ENCODE data around the gene SCOC.

The SCOC gene

DNA sequence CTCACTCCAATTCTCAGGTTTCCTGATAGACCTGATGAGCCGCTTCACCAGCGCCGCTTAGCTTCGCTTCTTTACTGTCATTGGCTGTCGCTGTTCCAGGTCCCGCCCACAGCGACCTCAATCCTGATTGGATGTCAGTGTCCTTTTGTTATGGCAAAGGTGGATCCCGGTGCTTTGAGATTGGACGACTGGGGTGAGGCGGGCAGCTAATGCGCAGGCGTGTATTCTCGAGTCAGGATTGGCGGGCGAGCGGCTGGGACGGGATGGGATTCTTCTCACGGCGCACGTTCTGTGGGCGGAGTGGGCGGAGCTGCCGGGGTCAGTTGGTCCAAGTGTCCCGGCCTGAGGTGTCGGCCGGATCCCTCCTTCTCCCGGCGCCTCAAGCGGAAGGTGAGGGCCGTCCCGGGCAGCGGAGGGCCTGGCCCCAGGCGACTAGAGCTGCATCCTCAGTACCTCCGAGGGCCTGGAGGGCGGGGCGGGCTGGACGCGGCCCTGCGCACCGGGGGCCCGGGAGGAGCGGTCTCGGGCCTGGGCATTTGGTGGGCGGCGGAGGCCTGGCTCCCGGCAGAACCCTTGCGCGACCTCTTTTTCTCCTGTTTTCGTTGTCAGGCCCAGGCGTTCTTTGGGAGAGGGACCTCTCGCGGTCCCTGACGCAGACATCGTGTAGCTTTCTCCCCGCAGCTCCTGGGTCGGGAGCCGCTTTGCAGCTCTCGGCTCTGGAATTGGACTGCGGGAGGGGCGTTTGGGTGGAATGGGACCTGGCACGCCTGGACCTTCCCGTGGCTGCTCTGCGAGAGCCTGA lies at the start of gene SCOC:
SCOC (plus strand) TSS at position 319 of the 802 bp plus-strand sequence. CDS start 5,525 bp downstream, outside the sequence.
- DNase-seq, result peak; percentile 99

DNA sequence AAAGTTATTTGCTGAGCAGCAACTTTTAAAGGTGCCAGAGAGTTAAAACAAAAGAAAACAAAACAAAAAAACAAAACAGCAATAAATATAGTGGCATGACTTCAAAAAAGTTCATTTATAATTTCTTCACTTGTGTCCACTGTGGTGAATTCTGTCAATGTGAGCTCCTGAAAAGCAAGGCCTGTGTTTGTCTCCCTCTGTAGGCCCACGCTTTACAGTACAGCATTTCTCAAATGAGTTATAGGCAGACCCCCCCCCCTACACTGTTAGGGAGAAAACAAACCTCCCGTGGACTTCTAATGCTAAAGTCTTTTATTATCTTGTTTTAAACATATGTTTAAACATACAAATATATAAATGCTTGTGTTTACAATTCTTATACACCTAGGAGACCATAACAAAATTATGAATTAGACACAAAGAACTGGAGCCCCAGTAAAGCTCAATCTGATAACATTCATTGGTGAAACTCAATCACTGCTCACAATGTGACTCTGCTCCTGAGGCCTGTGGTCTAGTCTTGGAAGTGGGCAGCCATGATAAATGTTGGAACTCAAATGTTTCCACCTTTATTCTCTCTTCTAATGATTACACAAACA lies 47.0 kb upstream of the SCOC start:
- DNase-seq, result no peak

DNA sequence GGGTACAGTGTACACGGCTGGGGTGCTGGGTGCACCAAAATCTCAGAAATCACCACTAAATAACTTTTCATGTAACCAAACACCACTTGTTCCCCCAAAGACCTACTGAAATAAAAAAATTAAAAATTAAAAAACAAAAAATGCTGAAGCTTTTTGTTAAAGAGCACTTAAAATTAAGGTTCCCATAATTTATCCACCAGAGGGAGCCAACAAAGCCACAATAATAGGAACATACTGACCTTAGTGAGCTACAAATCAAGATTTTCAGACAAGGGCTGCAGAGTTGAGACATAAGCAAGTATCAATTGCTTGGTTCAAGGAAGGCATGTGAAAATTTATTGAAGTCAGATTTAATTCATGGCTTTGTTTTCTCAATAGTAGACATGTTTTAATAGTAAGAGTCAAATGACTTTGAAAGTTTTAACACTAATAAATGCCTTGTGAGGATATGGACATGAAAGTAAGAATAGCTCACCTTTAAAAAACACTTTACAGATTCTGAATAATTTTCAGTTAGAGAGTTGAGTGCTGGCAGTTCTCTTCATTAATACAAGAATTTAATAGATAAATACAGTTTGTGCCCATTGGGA lies 43.0 kb upstream of the SCOC start:
- no peak for DNase-seq

DNA sequence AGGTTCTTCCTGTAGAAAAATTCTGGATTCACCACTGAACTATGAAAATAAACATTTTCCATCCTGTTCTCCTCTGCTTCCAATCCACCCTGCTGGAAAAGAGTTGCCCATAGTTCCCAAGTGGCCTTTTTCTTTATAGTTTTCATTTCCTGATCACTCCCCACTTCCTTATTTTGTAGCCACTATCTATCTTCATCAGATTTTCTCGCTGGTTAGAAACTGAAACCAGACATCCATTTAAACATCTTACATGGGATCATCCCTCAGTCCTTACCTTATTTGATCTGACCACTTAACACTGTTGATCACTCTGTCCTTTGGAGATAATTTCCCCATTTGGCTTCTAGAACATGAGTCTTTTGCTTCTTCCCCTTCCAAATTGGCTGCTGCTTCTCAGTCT lies 42.2 kb upstream of the SCOC start:
- DNase-seq, result no peak

DNA sequence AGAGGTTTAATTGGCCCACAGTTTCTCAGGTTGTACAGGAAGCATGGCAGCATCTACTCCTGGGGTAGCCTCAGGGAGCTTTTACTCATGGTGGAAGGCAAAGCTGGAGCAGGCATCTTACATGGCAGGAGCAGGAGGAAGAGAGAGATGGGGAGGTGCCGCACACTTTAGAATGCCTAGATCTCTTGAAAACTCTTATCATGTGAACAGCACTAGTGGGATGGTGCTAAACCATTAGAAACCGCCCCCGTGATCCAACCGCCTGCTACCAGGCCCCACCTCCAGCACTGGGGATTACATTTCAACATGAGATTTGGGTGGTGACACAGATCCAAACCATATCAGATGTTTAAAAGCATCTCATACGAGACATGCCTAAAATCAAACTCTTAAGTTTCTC lies 41.6 kb upstream of the SCOC start:
- DNase-seq, result no peak

DNA sequence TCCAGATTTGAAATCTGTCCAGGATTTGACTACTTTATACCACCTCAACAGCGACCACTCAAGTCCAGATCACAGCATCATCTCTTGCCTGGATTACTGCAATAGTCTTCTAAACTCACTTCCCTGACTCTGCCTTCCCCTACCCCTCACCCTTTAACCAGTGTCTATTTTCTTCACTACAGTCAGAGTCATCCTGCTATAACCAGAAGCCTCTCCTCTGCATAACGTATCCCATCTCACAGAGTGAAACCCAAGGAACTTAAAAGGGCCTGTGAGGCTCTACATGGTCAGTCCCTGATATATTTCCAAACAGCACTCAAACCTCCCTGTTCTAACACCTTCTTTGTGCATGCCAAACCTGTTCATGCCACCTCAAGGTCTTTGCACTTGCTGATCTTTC lies 40.7 kb upstream of the SCOC start:
- DNase-seq, result no peak

DNA sequence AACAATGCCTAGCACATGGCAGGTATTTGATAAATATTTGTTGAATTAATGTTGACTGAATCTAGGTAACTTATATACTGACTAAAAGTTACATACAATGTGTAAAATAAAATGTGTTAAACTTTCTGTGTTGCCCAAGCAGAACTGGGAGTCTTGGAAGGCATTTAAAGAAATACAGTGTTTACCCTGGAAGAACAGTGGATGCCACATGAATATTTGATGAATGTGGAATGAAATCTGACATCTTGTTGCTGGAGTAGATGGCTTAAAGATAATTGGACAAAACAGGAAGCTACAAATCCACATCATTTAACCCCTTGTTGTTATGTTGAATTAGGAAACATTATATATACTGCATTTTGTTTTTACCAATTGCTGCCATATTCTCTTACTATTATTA lies 39.9 kb upstream of the SCOC start:
- DNase-seq, result no peak

DNA sequence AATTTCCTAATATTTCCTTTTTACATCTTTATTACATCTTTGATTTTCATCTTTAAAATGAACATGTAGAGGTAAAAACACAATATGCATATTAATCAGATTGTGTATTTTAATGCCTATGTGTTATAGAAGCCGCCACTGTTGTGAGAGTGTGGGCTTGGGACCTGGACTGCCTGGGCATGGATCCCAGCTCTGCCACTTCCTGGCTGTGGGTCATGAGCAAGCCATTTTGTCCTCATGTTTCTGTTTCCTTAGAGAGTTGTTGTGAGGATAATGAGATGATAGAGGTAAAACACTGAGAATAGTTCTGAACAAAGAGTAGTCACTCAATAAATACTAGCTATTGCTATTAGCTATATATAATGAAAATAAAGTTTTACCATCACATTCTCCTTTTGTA lies 38.4 kb upstream of the SCOC start:
- DNase-seq, result no peak

DNA sequence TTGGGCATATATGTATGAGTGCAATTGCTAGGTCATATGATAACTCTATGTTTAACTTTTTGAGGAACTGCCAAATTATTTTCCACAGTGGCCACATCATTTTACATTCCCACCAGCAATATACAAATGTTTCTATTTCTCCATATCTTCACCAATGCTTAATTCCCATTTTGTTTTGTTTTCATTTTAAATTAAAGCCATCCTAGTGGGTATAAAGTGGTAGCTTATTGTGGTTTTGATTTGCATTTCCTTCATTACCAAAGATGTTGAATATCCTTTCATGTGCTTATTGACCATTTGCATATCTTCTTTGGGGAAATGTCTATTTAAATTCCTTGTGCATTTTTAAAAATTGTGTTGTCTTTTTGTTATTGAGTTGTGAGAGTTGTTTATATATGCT lies 36.7 kb upstream of the SCOC start:
- no peak for DNase-seq

DNA sequence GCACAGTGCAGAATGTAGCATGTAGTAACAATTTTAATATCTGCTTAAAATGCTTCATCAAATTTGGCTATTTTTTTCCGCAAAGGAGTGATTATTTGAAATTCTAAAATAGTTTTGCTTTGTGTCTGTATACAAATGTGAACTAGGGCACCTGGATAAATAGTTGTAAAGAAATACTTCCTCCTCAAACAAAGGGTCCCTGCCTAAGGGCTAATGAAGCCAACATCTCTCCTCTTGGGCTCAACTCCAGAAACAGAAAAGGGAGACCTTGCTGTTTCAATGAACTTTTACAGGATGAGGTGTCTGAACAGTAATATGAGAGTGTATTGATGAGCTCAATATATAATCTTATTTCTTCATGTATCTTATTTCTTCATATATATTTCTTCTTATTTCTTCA lies 30.8 kb upstream of the SCOC start:
- DNase-seq, result no peak

DNA sequence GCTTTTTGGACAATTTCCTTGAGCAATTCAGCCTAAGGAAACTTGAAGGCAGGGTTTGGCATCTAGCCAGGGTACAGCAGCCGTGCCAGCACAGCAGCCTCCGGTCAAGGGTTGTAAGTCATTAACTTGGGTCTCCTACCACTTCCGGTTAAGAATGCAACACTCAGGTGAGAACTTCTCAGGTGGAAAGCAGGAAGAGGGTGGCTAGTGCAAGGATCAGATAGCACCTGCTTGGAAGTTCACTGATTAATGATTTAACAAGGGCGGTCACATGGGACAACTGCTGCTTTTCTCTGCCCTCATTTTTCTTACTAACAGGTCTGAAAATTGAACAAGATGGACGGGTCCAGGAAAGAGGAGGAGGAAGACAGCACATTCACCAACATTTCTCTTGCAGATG lies 30.1 kb upstream of the SCOC start:
- no peak for DNase-seq

DNA sequence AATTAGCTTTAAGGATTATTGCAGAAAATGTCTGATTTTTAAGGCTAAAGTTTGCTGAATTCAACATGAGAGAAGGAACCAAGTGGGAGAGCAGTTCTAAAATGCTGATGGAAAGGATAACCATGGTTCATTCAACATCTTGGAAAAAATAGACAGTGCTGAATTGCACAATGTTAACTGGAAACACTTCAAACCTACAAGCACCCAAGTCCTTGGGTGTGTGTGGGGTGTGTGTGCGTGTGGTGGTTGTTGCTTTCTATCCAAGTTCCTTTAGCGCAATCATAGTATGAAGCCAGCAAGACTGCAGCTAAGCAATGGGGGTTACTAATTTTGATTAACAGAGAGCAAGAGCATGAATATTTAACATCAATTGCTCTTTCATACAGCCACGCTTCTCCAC lies 29.3 kb upstream of the SCOC start:
- no peak for DNase-seq

DNA sequence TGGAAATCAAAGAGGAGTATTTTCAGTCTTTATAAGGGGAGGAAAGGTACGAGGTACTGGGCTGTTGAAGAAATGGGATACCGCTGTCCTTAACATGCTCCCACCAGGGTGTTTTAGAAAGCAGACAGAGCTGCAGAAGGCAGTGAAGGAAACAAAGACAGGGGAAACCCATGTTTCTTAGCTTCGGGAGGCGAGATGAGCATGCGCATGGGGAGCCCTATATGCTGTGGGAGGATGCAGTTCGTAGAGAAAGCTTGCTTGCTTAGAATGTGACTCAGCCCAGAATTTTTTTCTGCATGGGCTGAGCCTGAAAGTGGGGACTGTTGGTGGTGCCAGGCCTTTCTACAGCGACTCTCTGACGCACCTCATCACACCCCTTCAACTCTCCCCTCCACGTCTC lies 28.8 kb upstream of the SCOC start:
- no peak for DNase-seq

DNA sequence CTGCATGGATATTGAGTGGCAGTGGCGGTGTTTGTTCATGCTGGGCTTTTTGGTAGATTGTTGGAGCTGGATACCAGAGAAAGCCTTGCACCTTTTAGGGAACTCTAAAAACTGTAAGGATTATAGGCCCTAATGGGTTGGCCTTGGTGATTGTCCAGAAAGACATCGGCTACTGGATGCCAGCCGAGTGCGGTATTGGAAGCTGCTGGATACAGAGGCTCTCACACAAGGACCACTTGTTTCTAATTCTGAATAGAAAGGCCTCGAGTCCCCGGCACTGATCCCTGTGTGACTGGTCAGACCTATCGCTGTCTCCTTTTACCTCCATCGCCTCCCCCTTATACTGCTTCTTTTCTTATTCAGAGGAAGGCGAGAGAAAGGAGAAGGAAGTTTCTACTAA lies 27.3 kb upstream of the SCOC start:
- no peak for DNase-seq

DNA sequence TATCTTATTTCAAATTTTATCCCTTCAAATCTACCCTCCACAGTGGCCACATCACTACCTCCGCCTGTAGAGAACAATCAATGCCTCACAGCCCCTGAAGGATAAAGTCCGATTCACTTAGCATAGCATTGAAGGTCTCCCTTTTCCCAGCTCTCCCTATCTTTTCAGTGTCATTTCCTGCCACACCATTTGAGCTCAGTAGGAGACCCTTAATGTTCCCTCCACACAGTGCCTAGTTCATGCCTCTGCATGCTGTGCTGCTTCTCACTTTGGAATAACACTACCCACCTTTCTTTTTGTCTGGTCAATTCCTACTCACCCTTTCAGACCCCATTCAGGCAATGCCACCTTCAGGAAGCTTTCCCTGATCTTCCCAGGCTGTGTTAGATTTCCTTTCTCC lies 23.6 kb upstream of the SCOC start:
- no peak for DNase-seq

DNA sequence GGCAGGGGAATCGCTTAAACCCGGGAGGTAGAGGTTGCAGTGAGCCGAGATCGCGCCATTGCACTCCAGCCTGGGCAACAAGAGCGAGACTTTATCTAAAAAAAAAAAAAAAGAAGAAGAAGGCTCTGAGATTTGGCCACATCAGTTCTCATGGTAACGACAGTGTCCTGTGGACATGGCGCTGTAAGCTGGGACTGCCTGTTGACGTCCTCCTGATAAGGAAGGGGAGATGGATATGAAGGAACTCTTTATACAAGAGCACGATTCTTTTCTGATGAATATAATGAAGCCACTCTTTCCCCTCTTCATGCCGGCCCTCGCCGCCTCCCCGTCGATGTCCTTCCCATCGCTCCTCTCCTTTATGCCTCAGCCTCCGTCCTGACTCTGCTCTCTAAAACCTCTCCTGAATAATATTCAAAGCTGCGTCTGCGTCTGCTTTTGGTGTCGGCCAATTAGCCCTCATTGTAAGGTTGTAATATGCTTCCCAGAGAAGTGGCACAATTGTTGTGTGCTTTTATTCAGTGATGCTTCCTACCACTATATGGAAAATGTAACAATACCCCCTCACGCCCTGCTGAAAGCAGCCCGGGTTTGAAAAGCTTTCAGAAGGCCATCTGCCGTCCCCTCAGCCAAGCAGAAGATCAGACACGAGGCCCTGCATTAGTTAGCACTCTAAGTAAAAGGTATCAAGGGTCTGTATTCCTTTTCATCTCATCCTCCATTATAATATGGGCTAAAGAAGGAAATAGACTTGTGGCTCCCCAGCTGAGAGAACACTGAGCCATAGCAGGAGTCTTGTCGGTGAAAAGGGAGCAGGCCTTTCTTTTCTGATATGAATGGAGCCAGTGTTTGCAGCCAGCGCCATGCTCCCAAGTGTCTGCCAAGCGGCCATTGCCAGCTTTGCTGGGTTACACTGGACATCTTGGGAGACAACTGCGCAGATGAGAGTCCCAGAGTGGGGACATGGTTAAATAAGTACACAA lies 22.1 kb upstream of the SCOC start:
- no peak for DNase-seq

DNA sequence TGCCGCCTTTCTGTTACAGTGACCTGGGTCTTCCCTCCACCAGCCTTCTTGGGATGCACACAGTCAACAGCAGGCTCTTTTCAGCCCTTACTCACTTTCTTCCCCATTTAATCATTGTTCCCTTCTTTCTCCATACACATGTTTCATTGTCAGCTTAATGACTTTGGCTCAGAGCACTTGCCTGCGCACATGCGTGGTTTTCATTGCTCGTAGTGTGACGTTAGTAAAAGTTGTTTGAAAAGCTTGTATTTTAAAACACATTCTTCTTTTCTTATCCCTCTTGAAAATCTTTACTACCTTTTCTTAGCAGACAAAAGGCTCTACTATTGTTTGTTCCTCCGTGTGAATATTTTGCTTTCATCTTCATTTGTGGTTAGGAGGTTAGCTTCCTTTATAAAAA lies 19.7 kb upstream of the SCOC start:
- no peak for DNase-seq

DNA sequence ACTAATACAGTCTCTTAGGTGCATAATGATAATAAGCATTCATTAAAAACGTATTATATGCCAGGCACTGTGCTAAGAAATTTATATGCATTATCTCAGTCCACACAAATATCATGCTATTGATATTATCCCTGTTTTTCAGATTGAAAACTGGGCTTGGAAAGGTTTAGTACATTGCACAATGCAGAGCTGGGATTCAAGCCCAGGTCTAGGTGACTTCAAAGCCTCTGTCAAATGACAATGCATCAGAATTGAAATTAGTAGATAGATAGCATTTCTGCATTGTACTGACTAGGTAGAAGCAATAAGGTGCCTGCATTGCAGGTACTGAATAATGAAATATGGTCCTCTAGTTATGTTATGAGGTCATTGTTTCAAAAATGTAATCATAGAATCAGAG lies 18.2 kb upstream of the SCOC start:
- DNase-seq, result no peak

DNA sequence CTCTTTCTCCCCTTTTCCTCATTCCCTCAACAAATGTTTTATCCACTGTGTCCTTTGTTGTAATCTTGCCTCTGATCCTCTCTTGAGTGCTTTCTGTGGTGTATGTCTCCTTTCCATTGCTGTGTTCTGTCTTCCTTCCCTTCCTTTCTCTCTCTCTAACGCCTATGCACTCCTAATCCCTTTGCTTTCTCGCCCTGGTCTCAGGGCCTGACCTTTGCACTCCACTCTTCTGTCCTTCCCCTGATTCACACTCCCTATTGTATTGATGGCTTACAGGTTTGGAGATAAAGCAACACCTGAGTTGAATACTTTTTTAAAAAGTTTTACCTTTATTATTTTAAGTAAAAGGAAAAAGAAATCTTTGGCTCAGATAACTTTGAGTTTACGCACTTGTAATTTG lies 15.6 kb upstream of the SCOC start:
- DNase-seq, result no peak

DNA sequence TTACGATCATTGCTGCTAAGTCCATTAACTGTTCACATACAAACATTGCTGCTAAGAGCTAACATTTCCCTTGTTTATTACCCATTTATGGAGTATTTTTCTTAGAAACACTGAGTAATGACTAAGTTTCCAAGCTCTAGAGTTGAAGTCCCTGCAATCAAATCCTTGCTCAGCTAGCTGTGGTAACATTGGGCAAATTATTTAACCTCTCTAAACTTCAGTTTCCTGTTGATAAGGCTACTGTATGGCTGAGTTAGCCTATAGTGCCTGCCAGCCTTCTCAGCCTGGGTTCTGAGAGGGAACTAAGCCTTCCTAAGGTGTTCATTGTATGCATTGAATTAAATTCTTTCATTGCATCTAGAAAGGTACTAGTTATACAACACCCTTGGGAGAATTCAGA lies 15.2 kb upstream of the SCOC start:
- DNase-seq, result no peak

DNA sequence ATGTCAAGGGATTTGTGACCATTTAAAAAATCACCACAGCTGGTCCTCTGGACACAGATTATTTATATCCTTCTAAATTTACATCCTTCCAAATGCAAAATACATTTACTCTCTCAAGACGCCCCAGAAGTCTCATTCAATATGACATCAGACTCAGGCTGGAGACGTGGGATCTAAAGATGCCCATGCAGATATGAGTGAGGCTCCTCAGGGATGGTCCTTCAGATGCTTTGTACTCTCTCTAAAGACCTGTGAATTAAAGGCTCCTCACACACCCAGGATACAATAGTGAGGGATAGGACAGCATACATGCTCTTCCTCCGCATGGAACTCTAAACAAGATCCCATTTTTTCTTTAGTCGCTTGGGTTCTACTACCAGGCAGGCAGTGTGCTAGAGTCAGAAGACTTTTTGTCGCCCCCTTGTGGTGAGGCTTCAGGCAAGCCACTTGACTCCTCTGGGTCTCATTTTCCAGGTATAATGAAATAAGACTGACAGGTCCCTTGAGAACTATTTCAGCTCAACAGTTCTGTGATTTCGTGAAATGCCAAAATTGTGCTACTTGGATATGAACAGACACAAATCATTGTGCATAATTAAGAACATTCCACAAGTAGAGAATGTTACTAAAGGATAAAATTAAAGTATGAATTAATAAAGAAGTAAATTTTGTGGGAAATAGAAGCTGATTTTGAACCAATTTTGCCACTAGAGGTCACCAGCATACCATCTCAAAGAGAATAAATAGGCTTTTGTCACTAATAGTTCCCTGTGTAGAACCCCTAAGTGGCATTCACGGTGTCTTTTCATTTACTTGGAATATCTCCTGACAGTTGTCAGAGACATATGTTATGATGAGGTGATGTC lies 13.7 kb upstream of the SCOC start:
- peak; percentile 90 for DNase-seq

DNA sequence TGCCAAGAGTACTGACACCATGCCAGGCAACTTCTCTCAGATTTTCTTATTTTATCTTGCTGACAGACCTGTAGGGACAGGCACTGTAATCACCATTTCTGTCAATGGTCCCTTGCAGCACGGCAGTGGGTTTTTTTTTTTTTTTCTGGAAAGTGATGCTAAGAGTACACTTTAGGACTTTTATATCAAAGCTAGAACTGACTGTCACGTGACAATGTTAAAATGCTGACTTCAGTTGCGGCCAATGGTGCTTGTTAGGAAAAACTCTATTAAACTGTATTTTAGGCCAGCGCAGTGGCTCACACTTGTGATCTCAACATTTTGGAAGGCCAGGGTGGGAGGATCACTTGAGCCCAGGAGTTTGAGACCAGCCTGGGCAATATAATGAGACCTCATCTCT lies 12.3 kb upstream of the SCOC start:
- DNase-seq, result no peak
